HG03571 (cell line): Measurements from ENCODE around the gene ST3GAL4.
"Not testable (repeated sequence)": the region's sequence is repeated elsewhere in the genome, so short reads cannot be mapped to it uniquely, and the experiment has no call there.

Experiments used
- ATAC-seq: cut with Tn5 transposase; IDR thresholded peaks from one replicate; pipeline ENCODE4 v1.9.1; 2021; ENCODE audit not compliant: unreplicated experiment

The ST3GAL4 gene, protein sequence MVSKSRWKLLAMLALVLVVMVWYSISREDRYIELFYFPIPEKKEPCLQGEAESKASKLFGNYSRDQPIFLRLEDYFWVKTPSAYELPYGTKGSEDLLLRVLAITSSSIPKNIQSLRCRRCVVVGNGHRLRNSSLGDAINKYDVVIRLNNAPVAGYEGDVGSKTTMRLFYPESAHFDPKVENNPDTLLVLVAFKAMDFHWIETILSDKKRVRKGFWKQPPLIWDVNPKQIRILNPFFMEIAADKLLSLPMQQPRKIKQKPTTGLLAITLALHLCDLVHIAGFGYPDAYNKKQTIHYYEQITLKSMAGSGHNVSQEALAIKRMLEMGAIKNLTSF

DNA sequence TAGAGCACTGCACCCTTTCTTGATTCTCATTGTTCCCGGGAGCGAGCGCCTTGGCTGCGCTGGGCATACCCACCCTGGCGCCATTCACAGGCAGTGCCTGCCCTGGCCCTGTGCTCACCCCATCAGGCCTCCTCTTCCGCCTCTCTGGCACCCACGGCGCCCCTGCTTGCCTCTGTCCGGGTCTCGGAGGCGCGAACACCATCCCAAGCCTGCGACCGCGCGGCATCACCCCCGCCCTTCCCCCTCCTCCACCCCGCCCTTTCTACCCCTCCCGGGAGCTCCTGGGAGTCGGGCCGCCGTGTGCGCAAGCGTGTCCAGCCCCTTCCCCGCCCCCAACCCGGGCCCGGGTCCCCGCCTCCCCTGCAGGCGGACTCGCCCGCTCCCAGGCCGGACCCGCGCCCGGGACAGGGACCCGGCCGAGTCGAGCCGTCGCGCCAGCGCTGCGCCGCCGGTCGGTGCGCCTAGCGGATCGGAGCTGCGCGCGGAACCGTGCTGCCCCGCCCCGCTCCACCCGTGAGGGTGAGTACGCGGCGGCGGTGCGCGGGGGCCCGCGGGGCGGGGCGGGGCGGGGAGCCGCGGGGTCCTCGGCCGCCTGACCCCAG, at the start of gene ST3GAL4:
Gene ST3GAL4, plus strand, starts transcription at position 363 of the 602 bp plus-strand sequence. CDS start 50,470 bp downstream, outside the sequence.
- peak; percentile 78 for ATAC-seq

GRCh38 chr11:126305699-126306098, 49.8 kb upstream of the ST3GAL4 start:
- peak; percentile 35 for ATAC-seq

- ATAC-seq: no peak
These were observed 47.8 kb upstream of the ST3GAL4 start for GRCh38 chr11:126307706-126308105.

DNA sequence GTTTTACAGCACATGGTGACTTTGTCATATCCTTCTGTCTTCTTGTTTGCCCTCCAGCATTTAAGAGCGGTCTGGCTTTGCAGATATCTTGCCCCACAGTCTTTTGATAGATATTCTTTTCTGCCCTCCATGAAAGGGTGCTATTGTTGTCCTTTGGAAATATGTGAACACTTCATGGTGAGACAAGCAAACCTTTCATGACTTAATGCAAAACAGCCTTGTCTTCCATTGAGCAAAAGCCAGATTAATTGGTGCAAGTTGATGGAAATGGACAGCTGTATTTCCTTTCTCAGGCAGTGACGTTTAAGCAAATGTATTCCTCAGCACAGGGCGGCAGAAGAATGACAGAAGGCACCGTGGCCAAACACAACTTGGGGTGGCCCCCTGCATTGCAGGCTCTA, 47.2 kb upstream of the ST3GAL4 start:
- ATAC-seq: no peak

- ATAC-seq: not testable (repeated sequence)
These were observed 46.7 kb upstream of the ST3GAL4 start for GRCh38 chr11:126308771-126309170.

- peak; percentile 38 for ATAC-seq
These were observed 45.1 kb upstream of the ST3GAL4 start for GRCh38 chr11:126310200-126310991.

- ATAC-seq: no peak
These were observed 44.5 kb upstream of the ST3GAL4 start for GRCh38 chr11:126310992-126311310.

DNA sequence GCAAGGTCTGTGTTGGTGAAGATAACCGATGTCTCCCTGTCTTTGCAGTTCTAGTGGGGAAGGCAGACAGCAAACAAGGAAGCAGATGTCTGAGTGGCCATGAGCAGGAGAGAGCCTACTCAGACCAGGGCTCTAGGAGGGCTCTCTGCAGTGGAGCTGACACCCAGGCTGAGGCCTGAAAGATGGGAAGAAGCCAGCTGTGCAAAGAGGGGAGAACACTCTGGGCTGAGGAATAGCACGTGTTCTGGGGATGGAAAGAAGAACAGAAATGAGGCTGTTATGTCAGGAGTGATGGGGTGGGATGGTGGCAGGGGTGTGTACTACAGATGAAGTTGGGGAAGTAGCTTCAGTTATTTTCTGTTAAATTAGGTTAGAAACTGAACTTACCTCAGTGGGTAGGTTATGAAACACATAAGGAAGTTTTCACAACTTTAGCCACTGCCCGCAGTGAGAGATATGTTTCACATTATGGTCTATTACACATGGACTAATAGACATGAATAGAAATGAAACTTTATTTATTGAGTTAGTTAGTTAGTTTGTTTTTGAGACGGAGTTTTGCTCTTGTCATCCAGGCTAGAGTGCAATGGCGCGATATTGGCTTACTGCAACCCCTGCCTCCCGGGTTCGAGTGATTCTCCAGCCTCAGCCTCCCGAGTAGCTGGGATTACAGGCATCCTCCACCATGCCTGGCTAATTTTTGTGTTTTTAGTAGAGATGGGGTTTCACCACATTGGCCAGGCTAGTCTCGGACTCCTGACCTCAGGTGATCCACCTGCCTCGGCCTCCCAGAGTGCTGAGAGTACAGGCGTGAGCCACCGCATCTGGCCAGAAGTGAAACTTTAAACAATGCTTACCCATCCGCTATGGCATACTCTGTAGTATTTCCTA, 43.8 kb upstream of the ST3GAL4 start:
- peak; percentile 84 for ATAC-seq

- ATAC-seq: no peak
These were observed 42.5 kb upstream of the ST3GAL4 start for GRCh38 chr11:126312961-126313360.

DNA sequence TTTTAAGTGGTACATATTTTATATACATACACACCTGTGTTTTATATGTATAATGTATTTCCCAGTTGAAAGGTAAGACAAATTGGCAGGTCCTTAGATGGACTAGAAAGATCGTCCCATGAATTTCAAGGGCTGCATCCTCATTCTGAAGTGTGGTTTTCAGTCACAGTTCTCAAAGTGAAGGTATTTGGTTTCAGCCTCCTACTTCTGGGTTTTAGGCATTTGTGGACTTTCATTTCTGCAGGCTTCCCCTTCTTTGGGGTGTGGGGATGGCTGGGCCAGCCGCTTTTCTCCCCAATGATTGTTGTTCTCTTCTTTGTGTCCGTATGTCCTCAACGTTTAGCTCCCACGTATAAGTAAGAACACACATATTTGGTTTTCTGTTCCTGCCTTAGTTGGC, 41.7 kb upstream of the ST3GAL4 start:
- ATAC-seq: no peak

DNA sequence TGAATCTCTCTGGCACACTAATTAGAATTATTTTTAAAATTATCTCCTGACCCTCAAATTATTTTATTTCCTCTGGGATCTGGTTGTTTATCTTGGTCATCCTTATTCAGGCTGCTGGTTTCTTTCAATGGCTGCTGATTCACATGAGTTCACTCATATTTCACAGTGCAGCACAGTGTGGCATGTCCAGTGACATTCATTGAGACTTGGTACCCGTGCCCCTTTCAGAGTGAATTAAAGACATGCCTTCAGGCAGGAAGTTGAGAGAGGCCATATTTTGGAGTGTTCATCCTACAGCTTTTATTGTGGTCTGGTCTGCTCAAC, 38.1 kb upstream of the ST3GAL4 start:
- ATAC-seq: no peak

DNA sequence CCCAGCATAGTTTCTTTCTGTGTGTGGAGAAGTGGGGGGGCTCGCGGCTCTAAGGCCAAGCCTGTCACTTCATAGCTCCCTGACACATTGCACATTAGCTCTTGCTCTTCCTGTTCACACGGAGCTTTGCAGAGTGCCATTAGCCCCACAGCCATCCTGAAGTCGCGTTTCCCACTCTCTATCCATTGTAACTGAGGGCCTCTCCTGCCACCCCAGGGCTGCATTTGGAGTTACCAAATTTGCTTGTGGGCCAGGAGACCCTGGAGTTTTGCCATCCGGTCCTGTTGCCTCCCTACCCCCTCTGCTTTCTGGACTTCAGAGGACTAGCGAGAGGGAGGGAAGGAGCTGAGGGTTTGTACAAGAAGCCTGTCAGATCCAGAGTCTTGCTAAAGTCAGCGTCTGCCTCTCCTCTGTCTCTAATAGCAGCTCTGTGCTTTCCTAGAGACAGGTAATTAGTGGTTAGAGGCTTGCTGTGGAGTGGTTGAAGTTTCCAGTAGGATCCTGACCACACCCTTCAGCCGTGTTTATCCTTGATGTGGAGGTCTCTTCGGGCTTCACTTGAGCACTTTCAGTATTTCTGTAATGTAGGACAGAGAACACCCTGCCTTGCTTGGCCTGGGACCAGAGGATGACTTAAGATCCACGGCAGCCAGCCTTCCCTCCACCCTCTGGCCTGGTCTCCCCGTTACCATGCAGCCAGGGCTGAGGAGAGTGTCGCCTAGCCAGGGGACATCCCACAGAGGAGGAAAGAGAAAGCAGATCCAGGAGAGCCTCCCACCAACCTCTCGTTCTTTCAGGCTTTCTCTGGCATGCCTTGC, 37.5 kb upstream of the ST3GAL4 start:
- ATAC-seq: peak; percentile 28

DNA sequence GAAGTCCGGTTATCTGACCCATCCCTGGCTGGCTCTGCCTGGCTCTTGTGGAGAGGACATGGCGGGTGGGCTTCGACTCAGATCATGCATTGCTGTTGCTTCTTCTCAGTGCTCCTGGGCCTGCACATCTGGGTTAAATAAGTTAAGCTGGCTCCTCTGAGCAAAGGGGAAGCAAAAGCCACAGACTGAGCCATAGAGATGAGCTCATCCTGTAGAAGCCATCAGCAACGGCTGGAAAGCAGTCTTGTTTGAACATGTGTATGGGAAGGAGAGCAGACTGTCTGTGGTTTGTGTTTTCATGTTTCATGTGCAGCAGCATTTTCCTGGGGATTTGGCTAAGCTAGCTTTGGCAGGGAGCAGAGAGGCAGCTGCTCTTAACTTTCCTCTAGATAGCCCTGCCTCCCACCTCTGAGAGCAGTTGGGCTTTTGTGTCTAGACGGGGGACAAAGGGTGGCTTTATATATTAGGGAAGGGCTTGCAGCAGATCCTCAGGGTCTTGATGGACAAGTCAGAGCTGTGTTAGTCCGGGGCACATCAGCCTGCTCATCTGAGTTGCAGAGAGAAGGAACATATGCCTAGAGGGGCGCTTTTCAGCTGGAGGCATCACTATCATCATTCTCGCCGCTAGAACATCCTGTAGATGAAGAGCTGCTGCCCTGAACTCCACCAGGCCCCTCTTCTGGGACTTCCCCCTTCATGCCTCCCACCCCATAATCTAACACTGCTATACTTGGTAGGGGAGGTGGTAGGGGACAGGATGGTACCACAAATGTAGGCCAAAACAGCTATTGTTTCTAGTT, 36.7 kb upstream of the ST3GAL4 start:
- peak; percentile 92 for ATAC-seq

DNA sequence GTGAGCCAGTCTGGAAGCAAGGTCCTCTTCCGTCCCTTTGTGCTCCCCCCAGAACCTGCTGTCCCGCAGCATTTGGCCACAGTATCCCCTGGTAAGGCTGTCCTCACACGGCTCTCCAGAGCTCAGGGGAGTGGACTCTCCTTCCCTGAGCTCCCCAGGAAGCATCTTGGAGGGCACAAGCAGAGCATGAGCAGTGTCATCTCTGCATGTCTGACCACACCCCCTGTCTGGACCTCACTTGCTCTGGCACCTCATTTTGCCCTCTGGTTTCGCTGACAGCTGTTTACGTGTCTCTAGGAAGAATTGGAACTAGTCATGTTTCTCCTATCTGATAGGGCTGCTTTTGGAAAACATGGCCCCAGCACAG, 36.1 kb upstream of the ST3GAL4 start:
- no peak for ATAC-seq

GRCh38 chr11:126322996-126323395, 32.5 kb upstream of the ST3GAL4 start:
- ATAC-seq: no peak

DNA sequence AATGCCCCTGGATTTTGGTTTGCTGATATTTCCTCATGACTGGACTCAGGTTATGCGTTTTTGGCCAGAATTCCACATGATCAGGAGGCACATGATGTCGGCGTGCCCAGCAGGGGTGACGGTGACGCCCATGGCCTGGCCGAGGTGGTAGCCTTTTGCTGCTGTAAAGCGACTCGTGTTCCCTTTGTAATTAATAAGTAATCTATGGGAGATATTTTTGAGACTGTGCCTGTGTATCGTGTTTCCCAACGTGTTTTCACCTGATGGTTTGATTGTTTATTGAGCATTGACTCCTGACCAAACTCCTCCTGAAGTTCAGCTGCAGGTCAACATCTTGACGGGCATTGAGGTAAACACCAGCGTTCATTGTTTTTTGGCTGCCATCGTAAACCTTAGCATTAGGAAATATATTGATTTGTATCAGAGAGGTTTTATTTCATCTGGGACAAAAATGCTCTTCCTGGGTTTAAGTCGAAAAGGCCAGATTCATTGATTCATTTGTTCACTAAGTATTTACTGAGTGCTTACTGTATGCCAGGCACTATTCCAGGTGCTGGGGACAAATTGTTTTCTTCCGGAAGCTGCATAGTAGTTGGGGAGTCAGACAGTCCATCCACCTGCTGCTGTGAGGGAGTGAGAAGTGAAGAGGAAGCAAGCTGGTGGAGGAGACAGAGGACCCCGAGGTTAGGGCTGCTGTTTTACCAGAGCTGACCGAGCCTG, 28.0 kb upstream of the ST3GAL4 start:
- ATAC-seq: no peak

DNA sequence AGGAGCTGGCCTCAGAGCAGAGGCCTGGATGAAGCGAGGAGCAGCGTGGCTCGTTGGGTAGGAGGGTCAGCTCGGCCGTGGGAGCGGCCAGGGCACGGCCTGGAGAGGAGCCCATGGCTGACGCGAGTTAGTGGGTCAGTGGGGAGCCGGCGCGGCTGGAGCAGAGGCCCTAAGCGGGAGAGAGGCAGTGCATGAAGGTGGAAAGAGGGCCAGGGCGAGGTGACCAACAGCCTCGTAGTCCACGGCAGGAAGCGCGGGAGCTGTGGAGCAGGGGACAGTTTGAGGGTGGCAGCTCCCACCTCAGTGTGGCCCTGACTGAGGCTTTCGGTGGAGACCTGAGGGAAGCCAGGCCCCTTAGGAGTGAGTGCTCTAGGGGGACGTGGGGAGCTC, 27.5 kb upstream of the ST3GAL4 start:
- ATAC-seq: no peak

DNA sequence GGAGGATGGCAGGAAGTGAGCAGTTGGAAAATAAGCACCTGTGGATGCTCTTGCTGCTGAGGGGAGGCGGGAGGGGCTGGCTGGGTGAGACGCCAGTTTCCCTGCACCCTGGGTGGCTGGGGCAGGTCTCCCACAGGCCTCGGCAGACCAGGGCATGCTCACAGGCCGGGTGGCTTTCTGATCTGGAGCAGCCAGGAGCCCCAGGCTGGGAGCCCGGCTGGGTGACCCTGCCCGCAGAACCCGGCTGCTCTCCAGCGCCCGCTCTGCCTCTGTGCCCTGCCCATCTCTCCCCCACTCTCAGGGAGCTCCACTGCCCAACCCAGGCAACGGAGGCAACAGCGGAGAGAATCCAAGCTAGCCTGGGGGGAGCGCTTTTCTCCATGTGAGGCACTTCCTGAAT, 27.0 kb upstream of the ST3GAL4 start:
- ATAC-seq: no peak
